Dermis microvascular lymphatic vessel endothelial cell (primary cell): ENCODE data around the gene STK26. TPM values are rescaled to one million over a fixed set of nuclear protein-coding genes. Genes with fewer than 3 reads are reported as not detected.
"Not testable (repeated sequence)": the region's sequence is repeated elsewhere in the genome, so short reads cannot be mapped to it uniquely, and the experiment has no call there.

Experiments
- DNase-seq, 2 donors: peaks; one replicate each; pipeline versions ENCODE4 v3.0.0 to v3.0.0-alpha.2; 2010; ENCODE audit warnings: low read depth in 2 of 2
- total RNA-seq: library from RNA; depleted of rRNA; stranded (reverse); fragments of >200 nt; gene quantifications from 2 replicates; pipeline ENCODE4 v1.2.1, GENCODE V29; 2014

Gene STK26
- total RNA-seq, 1 donor from 2014 or later: 0.51 TPM

DNA sequence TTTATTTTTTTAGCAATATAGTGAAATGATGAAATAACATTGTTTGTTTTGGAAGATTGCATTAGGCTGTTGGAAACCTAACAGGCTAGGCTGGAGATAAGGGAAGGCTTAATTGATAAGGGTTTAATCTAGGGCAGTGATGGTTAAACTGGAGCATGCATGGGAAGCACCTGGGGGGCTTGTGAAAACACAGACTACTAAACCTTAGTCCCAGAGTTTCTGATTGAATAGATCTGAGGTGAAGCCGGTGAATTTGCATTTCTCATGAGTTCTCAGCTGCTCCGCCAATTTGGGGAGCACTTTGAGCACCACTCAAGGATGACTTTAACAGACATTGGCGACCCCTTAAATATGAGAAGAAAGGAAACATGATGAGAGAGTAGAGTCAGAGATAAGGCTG, 11.5 kb downstream of the STK26 start:
- no peak for DNase-seq

DNA sequence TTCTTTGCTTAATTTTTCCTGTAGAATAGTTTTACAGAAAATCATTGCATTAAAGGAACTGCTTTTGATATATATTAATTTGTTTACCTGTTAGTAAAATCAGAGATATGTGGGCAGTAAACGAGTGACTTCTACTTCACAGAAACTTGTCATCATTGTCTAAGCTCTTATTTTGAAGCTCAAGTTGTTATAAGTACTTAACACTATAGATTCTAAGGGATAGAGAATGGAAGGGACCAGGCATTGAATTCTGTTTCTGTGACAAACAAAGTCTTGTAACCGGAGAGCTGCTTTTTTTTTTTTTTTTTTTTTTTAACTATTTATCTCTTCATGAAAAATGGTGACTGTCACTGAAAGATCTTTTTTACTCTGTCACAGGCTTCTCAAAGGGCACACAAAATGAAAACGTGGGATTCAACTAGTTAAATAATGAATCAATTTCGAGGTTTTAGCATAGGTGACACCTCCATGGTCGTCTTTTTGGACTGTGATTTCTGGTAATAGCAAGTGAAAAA, 14.4 kb downstream of the STK26 start:
- DNase-seq: no peak

DNA sequence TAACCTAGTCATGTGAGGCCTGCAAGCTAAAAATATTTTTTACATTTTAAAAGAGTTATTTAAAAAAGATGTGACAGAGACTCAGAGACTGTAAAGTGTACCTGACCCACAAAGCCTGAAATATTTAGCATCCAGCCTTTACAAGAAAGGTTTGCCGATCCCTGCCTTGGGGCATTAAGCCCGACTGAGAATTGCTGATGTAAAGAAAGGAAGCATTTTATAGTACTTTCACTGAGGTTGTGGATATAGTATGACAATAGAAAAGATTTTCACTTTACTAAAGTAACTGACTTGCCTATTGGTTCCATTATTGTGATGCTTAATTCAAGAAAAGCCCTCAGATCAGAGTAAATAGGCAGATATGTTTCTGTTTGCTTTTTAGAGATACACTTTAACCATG, 17.0 kb downstream of the STK26 start:
- DNase-seq: no peak

DNA sequence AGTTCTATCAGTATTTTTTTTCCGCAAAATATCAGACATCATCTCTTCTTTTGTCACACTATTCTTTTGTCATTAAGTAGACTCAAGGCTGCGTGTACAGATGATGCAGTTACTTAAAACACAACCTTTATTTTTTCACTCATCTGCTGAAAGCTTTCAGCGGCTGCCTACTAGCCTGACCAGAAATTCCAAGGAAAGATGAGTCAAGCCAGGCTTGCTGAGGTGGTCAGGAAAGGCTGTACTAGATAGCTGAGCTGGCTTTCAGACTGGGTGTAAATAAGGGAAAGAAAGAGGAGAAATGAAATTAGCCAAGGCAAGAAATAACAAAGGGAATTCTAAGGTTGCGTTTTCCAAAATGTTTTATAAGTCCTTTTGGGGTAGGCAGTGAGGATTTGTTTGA, 17.9 kb downstream of the STK26 start:
- DNase-seq: no peak

DNA sequence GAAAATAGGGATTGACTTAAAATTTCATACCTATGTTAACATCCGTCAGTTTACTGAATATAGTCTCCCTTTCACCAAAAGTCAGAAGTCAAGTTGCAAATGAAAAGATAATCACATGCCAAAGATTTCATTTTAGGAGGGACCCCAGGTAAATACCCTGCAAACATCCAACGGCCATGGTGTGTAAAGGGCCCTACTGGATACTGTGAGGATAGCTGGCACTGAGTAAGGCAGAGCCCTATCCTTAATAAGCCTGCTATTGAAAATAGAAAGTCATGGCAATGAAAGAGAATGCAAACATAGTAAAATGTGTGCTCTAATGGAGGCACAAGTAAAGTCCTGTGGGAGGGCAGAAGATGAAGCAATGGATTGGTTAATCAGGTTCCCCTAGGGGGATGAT, 20.9 kb downstream of the STK26 start:
- DNase-seq: no peak

GRCh38 chrX:132044953-132045352, 21.9 kb downstream of the STK26 start:
- DNase-seq: no peak

DNA sequence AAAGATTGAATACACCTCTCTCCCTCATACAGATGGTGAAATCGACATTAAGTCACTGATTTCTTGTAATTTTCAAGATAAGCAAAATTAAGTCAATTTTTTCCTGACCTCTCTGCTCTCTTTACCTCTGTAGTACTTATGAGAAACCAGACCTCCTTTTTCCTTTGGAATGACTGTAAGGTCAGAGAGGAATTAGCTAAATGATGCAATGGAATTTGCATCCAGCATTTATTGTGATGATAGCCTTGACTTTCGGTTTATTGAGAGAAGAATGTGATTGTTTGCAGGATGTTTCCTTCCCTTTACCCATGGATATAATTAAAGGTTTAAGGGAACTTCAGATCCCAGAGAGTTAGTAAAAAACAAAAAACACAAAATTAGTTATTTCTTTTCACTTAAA, 22.4 kb downstream of the STK26 start:
- no peak for DNase-seq

- DNase-seq: no peak
Observed at GRCh38 chrX:132046533-132046932, 23.4 kb downstream of the STK26 start.

GRCh38 chrX:132051778-132052177, 28.7 kb downstream of the STK26 start:
- not testable (repeated sequence) for DNase-seq

- DNase-seq: no peak
Observed at GRCh38 chrX:132058050-132058449, 34.9 kb downstream of the STK26 start.

DNA sequence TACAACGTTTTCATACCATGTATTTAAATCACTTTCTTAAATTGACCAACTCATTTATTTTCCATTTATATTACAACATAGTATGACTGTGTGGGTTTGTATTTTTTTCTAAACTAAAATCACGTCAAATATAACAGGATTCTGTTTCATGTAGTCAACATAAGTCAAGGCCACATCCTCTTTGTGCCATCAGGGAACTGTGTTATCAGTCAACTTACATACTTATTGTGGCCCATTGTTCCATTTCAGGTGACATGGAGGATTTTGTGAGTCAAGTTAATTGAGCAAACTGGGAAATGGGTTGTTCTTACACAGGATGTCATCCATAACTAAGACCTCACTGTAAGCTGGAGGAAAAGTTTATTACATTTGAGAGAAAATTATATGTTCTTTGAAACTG, 35.9 kb downstream of the STK26 start:
- DNase-seq: no peak

DNA sequence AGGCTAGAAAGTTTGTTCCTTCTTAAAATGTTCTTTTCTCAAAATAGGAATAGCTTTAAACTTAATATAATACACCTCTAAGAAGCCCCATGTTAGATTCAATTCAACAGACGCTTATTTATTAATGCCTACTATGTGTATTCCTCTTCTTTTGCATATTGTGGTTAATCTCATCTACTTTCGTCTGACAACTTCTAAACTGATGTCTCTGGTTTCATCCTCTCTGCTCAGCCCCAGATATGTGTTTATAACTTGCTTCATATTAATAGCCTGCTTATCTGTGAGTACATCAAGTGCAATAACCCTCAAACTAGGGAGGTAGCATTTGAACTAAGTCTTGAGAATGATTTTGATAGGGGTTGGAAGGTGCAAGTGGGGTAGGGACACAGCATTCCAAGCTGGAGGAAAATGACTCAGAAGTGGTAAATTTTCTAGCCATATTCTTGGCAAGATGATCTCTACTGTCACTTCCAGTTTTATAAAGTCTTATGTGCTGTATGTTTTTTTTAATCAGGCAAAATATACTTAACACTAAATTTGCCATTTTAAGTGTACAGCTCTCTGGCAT, 37.0 kb downstream of the STK26 start:
- DNase-seq: no peak

- no peak for DNase-seq
Observed at GRCh38 chrX:132063334-132063733, 40.2 kb downstream of the STK26 start.

DNA sequence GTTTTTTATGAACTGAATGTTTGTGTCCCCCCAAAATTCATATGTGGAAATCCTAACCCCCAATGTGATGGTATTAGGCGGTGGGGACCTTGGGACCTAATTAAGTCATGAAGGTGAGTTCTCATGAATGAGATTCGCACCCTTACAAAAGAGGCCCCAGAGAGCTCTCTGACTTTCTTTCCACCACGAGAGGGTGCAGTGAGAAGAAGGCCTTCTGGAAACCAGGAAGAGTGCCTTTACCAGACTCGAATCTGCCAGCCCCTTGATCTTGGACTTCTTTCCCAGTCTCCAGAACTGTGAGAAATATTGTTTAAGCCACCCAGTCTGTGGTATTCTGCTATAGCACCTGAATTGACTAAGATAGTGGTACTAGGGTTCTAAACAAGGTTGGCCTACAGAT, 40.8 kb downstream of the STK26 start:
- DNase-seq: no peak

- DNase-seq: no peak
Observed at GRCh38 chrX:132068405-132068804, 45.3 kb downstream of the STK26 start.

GRCh38 chrX:132071254-132071653, 48.2 kb downstream of the STK26 start:
- peak; percentile 2 to 10 for DNase-seq

- no peak for DNase-seq
Observed at GRCh38 chrX:132077414-132077813, 54.3 kb downstream of the STK26 start.

GRCh38 chrX:132077912-132078311, 54.8 kb downstream of the STK26 start:
- DNase-seq: no peak

DNA sequence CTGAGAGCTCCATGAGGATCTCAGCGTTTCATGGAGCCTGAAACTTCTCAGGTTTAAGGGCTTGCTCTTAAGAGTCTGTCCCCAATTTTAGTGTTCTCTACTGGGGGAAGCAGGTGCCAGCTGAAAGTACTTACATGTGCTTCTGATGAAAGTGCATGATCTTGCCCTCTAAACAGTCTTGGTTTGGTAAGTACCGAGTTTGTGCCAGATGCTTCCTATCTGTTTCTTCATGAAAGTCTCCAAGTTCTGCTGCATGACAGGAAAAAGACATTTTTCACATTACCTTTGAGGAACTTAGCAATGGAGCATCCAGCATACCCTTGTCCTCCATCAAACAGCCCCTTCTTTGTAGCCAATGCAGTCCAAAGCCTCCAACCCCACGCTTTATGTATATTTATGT, 62.7 kb downstream of the STK26 start:
- DNase-seq: no peak

GRCh38 chrX:132086672-132087071, 63.6 kb downstream of the STK26 start:
- peak in 1 of 2 donors; percentile 3 for DNase-seq

GRCh38 chrX:132088864-132089263, 65.8 kb downstream of the STK26 start:
- DNase-seq: no peak

DNA sequence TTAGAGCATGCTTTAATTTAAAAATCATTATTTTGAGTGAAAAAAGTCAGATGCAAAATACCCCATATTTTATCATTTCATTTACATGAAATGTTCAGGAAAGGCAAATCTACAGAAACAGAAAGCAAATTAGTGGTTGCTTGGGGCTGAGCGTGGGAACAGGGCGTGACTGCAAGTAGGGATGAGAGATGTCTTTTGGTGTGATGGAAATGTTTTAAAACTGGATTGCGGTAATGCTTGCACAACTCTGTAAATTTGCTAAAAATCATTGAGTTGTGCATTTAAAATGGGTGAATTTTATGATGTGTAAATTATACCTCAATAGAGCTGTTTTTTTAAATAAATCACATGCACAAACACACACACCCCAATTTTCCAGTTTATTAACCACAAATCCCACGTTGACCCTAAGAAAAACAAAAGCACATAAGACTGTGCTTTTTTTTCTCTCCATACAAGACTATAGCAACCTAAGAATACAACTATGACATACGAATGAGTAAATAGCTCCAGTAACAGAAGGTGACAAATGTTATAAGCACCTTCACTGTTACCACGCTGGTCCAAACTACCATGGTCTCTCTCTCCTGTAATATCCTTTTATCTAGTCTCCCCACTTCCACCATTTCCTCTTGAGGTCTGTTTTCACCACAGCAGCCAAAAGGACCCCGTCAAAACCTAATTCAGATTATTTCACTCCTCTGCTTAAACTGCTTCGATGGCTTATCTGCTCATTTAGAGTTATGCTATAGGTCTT, 67.5 kb downstream of the STK26 start:
- no peak for DNase-seq

DNA sequence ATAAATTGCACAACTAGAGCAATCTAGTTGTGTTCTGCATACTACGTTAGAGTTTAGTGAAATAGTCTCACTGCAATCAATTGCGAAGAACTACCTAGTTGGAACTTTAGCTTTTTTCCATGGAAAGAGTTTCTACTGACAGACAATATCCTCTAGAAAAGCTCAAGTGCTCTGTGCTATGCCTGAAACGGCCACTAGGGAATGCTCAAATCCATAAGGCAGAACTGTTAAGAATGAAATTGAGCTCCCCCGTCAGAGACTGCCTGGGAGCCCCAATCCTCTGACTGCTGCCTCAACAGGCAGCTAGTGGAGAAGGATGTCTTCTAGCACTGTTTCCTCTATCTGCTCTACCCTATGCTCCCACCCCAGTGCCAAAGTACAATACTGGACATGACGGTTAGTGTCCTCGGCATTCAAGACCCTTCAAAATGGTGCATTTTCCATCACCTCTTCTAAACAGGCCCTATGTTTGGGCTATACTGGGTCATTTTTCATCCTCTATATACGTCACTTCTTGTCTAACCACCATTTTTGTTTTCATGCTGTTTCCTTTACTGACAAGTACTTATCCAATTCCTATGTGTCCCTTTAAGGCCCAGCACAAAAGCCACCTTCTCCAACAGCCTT, 69.5 kb downstream of the STK26 start:
- DNase-seq: peak; percentile 41 to 65
